ENCODE results near the gene IL17RC. TPM values are rescaled to one million over a fixed set of nuclear protein-coding genes. Genes with fewer than 3 reads are reported as not detected.
A peak's percentile ranks its signal among the peaks of the same experiment; 100 is the strongest.

Gene IL17RC
- total RNA-seq, 1 experiment from 2014 or later: 23.6 TPM

DNA sequence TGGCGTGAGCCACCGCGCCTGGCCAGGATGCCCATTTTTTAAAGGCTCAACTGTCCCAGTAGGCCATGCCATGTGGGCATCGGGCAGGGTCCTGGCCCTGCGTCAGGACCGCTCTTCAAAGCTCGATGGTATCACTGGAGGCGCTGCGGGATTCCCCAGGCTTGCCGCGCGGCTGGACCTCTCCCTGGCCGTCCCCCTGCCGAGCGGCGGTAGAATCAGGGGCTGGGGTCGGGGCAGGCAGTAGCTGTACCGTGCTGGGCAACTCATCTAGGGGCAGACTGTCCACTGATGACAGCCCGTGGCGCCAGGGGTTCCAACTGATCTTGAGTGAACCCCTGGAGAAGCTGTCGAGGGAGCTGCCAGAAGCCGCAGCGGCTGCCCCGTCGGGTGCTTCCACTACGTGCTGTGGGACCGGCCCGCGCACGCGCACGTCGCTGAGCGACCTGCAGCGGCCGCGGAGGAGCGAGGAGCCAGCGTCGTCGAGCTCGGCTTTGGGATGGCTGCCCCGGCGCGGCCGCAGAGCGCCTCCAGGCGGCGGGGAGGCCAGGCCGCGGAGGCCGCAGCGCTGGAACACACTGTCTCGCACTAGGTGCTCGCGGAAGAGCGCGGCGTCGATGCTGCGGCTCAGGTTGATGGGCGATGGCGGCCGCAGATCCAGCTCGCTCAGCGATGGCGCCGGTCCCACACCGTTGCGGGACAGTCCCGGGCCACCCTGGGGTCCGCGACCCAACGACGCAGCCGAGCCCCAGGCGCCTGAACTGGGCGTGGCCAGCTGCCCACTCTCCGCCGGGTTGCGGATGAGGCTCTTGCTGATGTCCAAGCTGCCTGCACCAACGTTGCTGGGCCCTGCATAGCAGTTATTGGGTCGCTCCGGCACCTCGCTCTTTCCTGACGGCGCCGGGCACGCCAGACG is 29.5 kb downstream of the IL17RC start:
- TF ChIP-seq POLR2AphosphoS5 (IDR thresholded peaks at IDR 0.05; ENCODE audit: low read depth, low read length) (peak; percentile 78; the same call in 1 of the 2 replicates), SIN3A (IDR thresholded peaks at IDR 0.05; ENCODE audit: borderline replicate concordance, insufficient read depth, low read depth, low read length) (peak; percentile 50; the same call in 1 of the 2 replicates), TCF7L2 (IDR thresholded peaks at IDR 0.05; ENCODE audit: low read depth, low read length) (no peak)
- TF ChIP-seq, protein P1, sequence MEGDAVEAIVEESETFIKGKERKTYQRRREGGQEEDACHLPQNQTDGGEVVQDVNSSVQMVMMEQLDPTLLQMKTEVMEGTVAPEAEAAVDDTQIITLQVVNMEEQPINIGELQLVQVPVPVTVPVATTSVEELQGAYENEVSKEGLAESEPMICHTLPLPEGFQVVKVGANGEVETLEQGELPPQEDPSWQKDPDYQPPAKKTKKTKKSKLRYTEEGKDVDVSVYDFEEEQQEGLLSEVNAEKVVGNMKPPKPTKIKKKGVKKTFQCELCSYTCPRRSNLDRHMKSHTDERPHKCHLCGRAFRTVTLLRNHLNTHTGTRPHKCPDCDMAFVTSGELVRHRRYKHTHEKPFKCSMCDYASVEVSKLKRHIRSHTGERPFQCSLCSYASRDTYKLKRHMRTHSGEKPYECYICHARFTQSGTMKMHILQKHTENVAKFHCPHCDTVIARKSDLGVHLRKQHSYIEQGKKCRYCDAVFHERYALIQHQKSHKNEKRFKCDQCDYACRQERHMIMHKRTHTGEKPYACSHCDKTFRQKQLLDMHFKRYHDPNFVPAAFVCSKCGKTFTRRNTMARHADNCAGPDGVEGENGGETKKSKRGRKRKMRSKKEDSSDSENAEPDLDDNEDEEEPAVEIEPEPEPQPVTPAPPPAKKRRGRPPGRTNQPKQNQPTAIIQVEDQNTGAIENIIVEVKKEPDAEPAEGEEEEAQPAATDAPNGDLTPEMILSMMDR (IDR thresholded peaks at IDR 0.05): peak; percentile 88
- TF ChIP-seq, protein P2, sequence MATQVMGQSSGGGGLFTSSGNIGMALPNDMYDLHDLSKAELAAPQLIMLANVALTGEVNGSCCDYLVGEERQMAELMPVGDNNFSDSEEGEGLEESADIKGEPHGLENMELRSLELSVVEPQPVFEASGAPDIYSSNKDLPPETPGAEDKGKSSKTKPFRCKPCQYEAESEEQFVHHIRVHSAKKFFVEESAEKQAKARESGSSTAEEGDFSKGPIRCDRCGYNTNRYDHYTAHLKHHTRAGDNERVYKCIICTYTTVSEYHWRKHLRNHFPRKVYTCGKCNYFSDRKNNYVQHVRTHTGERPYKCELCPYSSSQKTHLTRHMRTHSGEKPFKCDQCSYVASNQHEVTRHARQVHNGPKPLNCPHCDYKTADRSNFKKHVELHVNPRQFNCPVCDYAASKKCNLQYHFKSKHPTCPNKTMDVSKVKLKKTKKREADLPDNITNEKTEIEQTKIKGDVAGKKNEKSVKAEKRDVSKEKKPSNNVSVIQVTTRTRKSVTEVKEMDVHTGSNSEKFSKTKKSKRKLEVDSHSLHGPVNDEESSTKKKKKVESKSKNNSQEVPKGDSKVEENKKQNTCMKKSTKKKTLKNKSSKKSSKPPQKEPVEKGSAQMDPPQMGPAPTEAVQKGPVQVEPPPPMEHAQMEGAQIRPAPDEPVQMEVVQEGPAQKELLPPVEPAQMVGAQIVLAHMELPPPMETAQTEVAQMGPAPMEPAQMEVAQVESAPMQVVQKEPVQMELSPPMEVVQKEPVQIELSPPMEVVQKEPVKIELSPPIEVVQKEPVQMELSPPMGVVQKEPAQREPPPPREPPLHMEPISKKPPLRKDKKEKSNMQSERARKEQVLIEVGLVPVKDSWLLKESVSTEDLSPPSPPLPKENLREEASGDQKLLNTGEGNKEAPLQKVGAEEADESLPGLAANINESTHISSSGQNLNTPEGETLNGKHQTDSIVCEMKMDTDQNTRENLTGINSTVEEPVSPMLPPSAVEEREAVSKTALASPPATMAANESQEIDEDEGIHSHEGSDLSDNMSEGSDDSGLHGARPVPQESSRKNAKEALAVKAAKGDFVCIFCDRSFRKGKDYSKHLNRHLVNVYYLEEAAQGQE (IDR thresholded peaks at IDR 0.05; ENCODE audit: insufficient read depth in 1 of 2, low read depth in 2 of 2, low read length in 1 of 2): peak in 1 of 2 experiments; percentile 23; a peak in 2 of 4 replicates
- Histone ChIP-seq H3K27ac (ENCODE audit: low read length) (peak overlapping the region; percentile 83), H3K9me3 (ENCODE audit: control insufficient read depth, insufficient read depth, low read depth, low read length) (no peaks in the 10 kb centered on the region), H3K4me3 (ENCODE audit: low read depth in 2 of 2, low read length in 2 of 2) (peak overlapping the region; percentile 58 to 70), H3K36me3 (ENCODE audit: control insufficient read depth, insufficient read depth, low read length) (no peaks in the 10 kb centered on the region), H3K27me3 (ENCODE audit: control insufficient read depth, insufficient read depth, low read length) (no peaks in the 10 kb centered on the region), H3K4me1 (ENCODE audit: control insufficient read depth, insufficient read depth, low read length) (no peaks in the 10 kb centered on the region)
- intact Hi-C loops (cut with micrococcal nuclease; ENCODE audit: unreplicated experiment) (no loop called here), in situ Hi-C loops (cut with HindIII; ENCODE audit: low pct_unique_long_range_greater_than_20kb, low sequenced_read_pairs) (no loop called here)
- ChIA-PET POLR2A (interaction anchor here (0.6 to 0.8 kb wide), 3 partner anchors 58 to 209 kb away, joined by 3 to 5 read pairs (median 3); no protein-coding TSS in a partner anchor), CTCF (interaction anchor here (1.0 to 1.7 kb wide), 4 partner anchors 13 to 143 kb away, joined by 3 to 16 read pairs (median 5); partner anchors contain the start of genes CRELD1 and RPUSD3)
- no TSS peak for BruUV-seq (replicated peaks)
- DNase-seq (ENCODE audit: low read depth, low spot score): no peak
- ATAC-seq: peak; percentile 90

DNA sequence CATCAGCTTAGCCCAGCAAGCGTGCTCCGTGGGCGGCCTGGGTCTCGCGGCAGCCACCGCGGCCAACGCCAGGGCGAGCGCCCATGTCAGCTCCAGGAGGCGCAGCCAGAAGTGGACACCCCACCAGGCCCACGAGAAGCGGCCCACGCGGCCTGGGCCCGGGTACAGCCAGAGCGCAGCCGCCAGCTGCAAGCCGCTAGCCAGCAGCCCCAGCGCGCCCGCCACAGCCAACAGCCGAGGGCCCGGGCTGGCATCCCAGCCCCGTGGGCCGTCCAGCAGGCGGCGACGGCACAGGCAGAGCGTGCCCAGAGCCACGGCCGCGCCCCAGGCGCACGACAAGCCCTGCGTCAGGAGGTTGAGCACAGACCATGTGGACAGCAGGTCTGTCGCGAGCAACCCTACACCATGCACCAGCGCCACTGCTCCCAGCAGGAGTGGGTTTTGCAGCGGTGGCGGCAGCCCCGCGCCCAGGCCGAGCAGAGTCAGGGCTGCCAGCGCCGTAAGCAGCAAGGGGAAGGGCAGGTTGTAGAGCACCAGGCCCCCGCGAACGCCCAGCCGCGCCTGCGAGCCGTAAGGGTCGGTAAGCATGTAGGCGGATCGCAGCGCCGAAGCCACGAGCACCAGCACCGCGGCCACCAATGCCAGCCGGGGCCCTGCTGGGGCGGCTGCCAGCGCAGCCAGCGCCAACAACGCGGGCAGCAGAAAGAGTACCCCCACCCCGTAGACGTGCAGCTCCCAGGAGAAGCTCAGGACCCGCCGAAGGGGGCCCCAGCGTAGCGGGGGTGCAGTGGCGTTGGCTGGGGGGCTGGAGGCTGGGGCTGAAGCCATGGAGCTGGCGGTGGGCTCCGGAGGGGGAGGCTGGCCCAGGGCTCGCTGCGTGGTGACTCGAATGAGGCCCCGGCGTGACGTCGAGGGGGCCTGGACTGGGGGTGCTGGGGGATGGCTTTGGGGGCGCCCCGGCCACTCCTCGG is 30.4 kb downstream of the IL17RC start:
- H3K9me3 ChIP-seq (ENCODE audit: control insufficient read depth, insufficient read depth, low read depth, low read length): no peaks in the 10 kb centered on the region
- peak overlapping the region; percentile 58 to 70 for H3K4me3 ChIP-seq (ENCODE audit: low read depth in 2 of 2, low read length in 2 of 2)
- H3K27ac ChIP-seq (ENCODE audit: low read length): peak overlapping the region; percentile 69
- BruUV-seq (replicated peaks): no TSS peak
- ChIA-PET POLR2A (interaction anchor here (0.6 to 0.7 kb wide), 2 partner anchors 76 to 208 kb away, joined by 3 to 5 read pairs; no protein-coding TSS in a partner anchor), CTCF (interaction anchor here (1.2 to 1.7 kb wide), 3 partner anchors 14 to 103 kb away, joined by 3 to 16 read pairs (median 7); partner anchors contain the start of genes CRELD1 and RPUSD3)
- intact Hi-C loops (cut with micrococcal nuclease; ENCODE audit: unreplicated experiment) (no loop called here), in situ Hi-C loops (cut with HindIII; ENCODE audit: low pct_unique_long_range_greater_than_20kb, low sequenced_read_pairs) (no loop called here)
- no peak for DNase-seq (ENCODE audit: low read depth, low spot score)
- H3K36me3 ChIP-seq (ENCODE audit: control insufficient read depth, insufficient read depth, low read length): no peaks in the 10 kb centered on the region
- ATAC-seq: peak; percentile 89
- no peaks in the 10 kb centered on the region for H3K27me3 ChIP-seq (ENCODE audit: control insufficient read depth, insufficient read depth, low read length)
- TF ChIP-seq SIN3A (IDR thresholded peaks at IDR 0.05; ENCODE audit: borderline replicate concordance, insufficient read depth, low read depth, low read length) (peak; percentile 69; the same call in 1 of the 2 replicates), POLR2AphosphoS5 (IDR thresholded peaks at IDR 0.05; ENCODE audit: low read depth, low read length) (peak; percentile 50; the same call in 1 of the 2 replicates)
- TF ChIP-seq, protein P1 (IDR thresholded peaks at IDR 0.05): peak; percentile 38
- TF ChIP-seq, protein P2 (IDR thresholded peaks at IDR 0.05; ENCODE audit: insufficient read depth in 1 of 2, low read depth in 2 of 2, low read length in 1 of 2): no peak; a peak in 1 of 4 replicates
- no peaks in the 10 kb centered on the region for H3K4me1 ChIP-seq (ENCODE audit: control insufficient read depth, insufficient read depth, low read length)

Measured in Panc1 (cell line).